Brain microvascular endothelial cell (primary cell): ENCODE measurements around the gene EML3.
A peak's percentile ranks its signal among the peaks of the same experiment; 100 is the strongest.

Experiments used
- DNase-seq: peaks from one replicate; pipeline ENCODE4 v3.0.0-alpha.2; 2020
- H3K27ac ChIP-seq: fragments of 250-450 bp; sonication (Bioruptor Pico); 2 replicates; pipeline ENCODE4 v1.5.1; 2020; ENCODE audit warnings: mild to moderate bottlenecking, moderate library complexity
- H3K27me3 ChIP-seq: fragments of 250-450 bp; sonication (Bioruptor Pico); replicated peaks from 2 replicates; pipeline ENCODE4 v1.5.1; 2020; ENCODE audit warnings: mild to moderate bottlenecking
- H3K36me3 ChIP-seq: fragments of 250-450 bp; sonication (Bioruptor Pico); replicated peaks from 2 replicates; pipeline ENCODE4 v1.5.1; 2020; ENCODE audit warnings: mild to moderate bottlenecking
- H3K4me3 ChIP-seq: 2 replicates; pipeline ENCODE4 v1.5.1; 2011; ENCODE audit warnings: low read depth, mild to moderate bottlenecking, control low read depth, low read length, moderate library complexity
- CTCF ChIP-seq: IDR thresholded peaks from 2 replicates; pipeline ENCODE4 v1.5.1; 2011; ENCODE audit warnings: low read depth, mild to moderate bottlenecking, moderate library complexity, low read length, control low read depth, inconsistent platforms; ENCODE audit errors: missing control alignments
- in situ Hi-C: cut with HindIII; loops from 2 replicates; pipeline ENCODE4 v1.10.0; 2017; ENCODE audit warnings: low sequenced_read_pairs, low pct_ligation_motif_present

The EML3 gene

GRCh38 chr11:62554387-62555167 is 58.0 kb downstream of the EML3 start:
- TF ChIP-seq CTCF, result no peak
- H3K36me3 ChIP-seq, result peaks cover 24% of the 10 kb centered on the region
- no peaks in the 10 kb centered on the region for H3K27me3 ChIP-seq
- DNase-seq, result no peak
- H3K27ac ChIP-seq, result peak overlapping the region; percentile 86
- in situ Hi-C loops, result loop anchor here (25.0 kb wide), 1 partner anchor 167 kb away; no protein-coding TSS in a partner anchor
- H3K4me3 ChIP-seq, result no peak overlapping the region

DNA sequence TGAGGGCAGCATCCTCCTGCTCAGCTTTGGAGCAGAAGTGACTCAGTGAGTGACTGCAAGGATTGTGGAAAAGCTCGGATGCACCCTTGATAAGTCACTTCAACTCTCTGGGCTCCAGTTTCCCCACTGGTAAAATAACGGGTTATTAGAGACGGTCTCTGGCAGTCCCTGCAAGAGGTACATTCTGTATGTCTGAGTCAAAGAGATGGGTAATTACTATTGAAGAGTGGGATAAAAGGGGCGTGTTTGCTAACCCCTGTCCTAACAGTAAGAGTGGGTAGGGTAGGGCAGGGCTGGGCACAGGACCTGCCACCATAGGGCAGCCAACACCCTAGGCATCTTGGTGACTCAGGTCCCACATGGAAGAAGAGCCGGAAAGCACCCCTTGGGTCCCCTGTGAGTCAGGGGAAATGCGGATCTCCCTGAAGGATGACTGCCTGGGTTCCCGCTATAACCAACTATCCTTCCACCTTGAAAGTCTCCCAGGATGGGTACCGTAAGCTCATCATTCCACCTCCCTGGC is 58.7 kb downstream of the EML3 start:
- Histone ChIP-seq H3K4me3 (peak overlapping the region; percentile 40), H3K27ac (peak overlapping the region; percentile 86), H3K36me3 (peaks cover 17% of the 10 kb centered on the region), H3K27me3 (no peaks in the 10 kb centered on the region)
- in situ Hi-C loops, result loop anchor here (25.0 kb wide), 1 partner anchor 167 kb away; no protein-coding TSS in a partner anchor
- TF ChIP-seq CTCF, result no peak
- DNase-seq, result peak; percentile 86

- DNase-seq, result peak; percentile 94
- in situ Hi-C loops, result loop anchor here (25.0 kb wide), 1 partner anchor 166 kb away; no protein-coding TSS in a partner anchor
- H3K36me3 ChIP-seq, result peaks cover 12% of the 10 kb centered on the region
- no peak for TF ChIP-seq CTCF
- H3K27ac ChIP-seq, result peak overlapping the region; percentile 86
- no peaks in the 10 kb centered on the region for H3K27me3 ChIP-seq
- peak overlapping the region; percentile 40 for H3K4me3 ChIP-seq
Observed at GRCh38 chr11:62553080-62553838, 59.3 kb downstream of the EML3 start.

GRCh38 chr11:62552485-62553079 is 60.0 kb downstream of the EML3 start:
- no peak for TF ChIP-seq CTCF
- Histone ChIP-seq H3K4me3 (peak overlapping the region; percentile 40), H3K36me3 (peaks cover 8% of the 10 kb centered on the region), H3K27ac (peak overlapping the region; percentile 86), H3K27me3 (no peaks in the 10 kb centered on the region)
- in situ Hi-C loops, result loop anchor here (25.0 kb wide), 1 partner anchor 165 kb away; no protein-coding TSS in a partner anchor
- no peak for DNase-seq
